GM21447 (cell line): ENCODE data around the gene MYL7.
"Not testable (repeated sequence)": the region's sequence is repeated elsewhere in the genome, so short reads cannot be mapped to it uniquely, and the experiment has no call there.

Experiments
- ATAC-seq: cut with Tn5 transposase; IDR thresholded peaks from one replicate; pipeline ENCODE4 v1.9.1; 2021; ENCODE audit not compliant: unreplicated experiment

The MYL7 gene

GRCh38 chr7:44141221-44141850, at the start of gene MYL7:
Gene MYL7 (minus strand): TSS chr7:44141332. CDS start chr7:44141305, 27 bp downstream.
- no peak for ATAC-seq

- ATAC-seq: no peak
Measured at GRCh38 chr7:44189993-44190872, 49.1 kb upstream of the MYL7 start.

- ATAC-seq: no peak
Measured at GRCh38 chr7:44189286-44189992, 48.3 kb upstream of the MYL7 start, which contains the start of gene GCK. Gene GCK (minus strand): TSS chr7:44189439. CDS start chr7:44188953, 486 bp downstream.

- no peak for ATAC-seq
Measured at GRCh38 chr7:44188480-44189225, 47.5 kb upstream of the MYL7 start.

GRCh38 chr7:44187636-44188416, 46.7 kb upstream of the MYL7 start:
- no peak for ATAC-seq

GRCh38 chr7:44186736-44187135, 45.6 kb upstream of the MYL7 start:
- ATAC-seq: no peak

- no peak for ATAC-seq
Measured at GRCh38 chr7:44185729-44186128, 44.6 kb upstream of the MYL7 start.

- ATAC-seq: no peak
Measured at GRCh38 chr7:44184873-44185446, 43.8 kb upstream of the MYL7 start.

GRCh38 chr7:44184206-44184872, 43.2 kb upstream of the MYL7 start:
- ATAC-seq: no peak

- no peak for ATAC-seq
Measured at GRCh38 chr7:44183386-44183785, 42.3 kb upstream of the MYL7 start.

- ATAC-seq: no peak
Measured at GRCh38 chr7:44182827-44183226, 41.7 kb upstream of the MYL7 start.

- ATAC-seq: no peak
Measured at GRCh38 chr7:44180631-44181030, 39.5 kb upstream of the MYL7 start.

- ATAC-seq: no peak
Measured at GRCh38 chr7:44177570-44178131, 36.5 kb upstream of the MYL7 start.

GRCh38 chr7:44176486-44176885, 35.4 kb upstream of the MYL7 start:
- no peak for ATAC-seq

- no peak for ATAC-seq
Measured at GRCh38 chr7:44175730-44176129, 34.6 kb upstream of the MYL7 start.

GRCh38 chr7:44174694-44174948, 33.5 kb upstream of the MYL7 start:
- ATAC-seq: not testable (repeated sequence)

GRCh38 chr7:44173911-44174693, 33.0 kb upstream of the MYL7 start:
- no peak for ATAC-seq

GRCh38 chr7:44172803-44173424, 31.8 kb upstream of the MYL7 start:
- ATAC-seq: no peak
